Left ventricle myocardium superior (tissue), 1 donor: ENCODE data around the gene SEMA3B. TPM values are rescaled to one million over a fixed set of nuclear protein-coding genes. Genes with fewer than 3 reads are reported as not detected.
"Not testable (repeated sequence)": the region's sequence is repeated elsewhere in the genome, so short reads cannot be mapped to it uniquely, and the experiment has no call there.

ENCODE experiments used
- ATAC-seq: fragments of 200-7000 bp; cut with Tn5 transposase; one replicate; pipeline ENCODE4 v1.9.1; 2020; ENCODE audit warnings: mild to moderate bottlenecking, moderate library complexity
- DNase-seq: peaks from one replicate; pipeline ENCODE4 v3.0.0-alpha.2; 2020
- intact Hi-C: fragments of 100-400 bp; cut with micrococcal nuclease; formaldehyde crosslinking; loops from one replicate; pipeline ENCODE4 v1.11.0; 2022
- total RNA-seq: library from RNA; stranded (reverse); fragmentation: NEBNext Ultra II Directional; extraction: Animal tissue kit (Norgen Biotek cat#: 25700); gene quantifications from one replicate; pipeline ENCODE4 v1.2.1, GENCODE V29; 2021
- donor health status: DM: no; HTN: yes; CAD: no; lungs with severe emphysema.

SEMA3B gene
- total RNA-seq, 1 donor from 2014 or later, result 20.6 TPM

DNA sequence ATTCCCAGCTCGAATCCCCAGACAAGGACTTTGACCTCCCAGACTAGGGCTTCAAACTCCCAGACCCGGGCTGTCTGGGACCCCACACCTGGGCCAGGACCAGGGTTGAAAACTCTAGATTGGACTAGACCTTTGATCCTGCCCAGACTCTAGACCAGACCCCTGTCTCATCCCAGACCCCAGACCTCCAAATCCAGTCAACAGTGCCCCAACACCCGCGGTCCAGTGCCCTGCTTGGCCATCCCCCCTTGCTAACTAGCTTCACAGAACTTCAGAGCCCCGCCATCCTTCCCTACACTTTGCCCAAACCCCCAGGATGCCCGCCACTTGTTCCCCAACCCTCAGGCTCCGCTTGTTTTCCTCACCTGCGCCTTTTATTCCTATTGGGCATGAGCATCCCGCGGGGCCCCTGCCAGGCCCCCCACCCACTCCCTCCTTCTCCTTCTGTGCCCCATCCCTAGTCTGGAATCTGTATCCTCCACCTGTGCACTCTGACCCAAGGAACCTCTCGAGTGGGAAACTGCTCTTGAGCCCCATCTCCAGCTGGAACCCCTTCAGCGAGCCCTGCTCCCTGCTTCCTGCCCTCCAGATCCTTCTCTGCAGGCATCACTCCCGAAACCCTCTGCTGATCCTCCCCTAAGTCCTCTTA lies 32.3 kb upstream of the SEMA3B start:
- intact Hi-C loops, result no loop called here
- ATAC-seq, result no peak
- no peak for DNase-seq

DNA sequence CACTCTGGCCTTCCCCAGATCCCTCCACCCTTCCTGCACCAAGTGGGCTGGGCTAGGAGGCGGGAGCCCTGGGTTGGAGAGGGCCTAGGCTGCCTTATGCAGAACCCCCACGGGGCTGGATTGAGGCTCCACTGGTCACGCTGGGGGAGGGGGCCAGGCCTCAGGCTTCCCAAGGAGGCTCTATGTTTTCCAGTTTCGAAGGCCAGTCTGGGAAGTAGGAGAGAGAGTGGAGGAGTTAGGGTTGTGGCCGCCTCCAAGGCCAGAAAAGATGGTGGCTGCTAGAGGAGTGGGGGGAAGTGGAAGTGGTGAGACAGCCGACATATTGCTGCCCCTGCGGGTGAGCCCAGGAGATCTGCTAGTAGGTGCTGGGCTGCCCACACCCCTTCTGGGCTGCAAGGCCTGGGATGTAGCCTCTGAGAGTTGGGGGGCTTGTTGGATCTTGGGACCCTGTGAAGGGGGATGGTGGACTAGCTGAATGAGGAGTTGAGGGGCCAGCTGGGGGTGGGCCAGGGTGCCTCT lies 31.8 kb upstream of the SEMA3B start:
- intact Hi-C loops, result no loop called here
- ATAC-seq, result no peak
- DNase-seq, result peak; percentile 61

DNA sequence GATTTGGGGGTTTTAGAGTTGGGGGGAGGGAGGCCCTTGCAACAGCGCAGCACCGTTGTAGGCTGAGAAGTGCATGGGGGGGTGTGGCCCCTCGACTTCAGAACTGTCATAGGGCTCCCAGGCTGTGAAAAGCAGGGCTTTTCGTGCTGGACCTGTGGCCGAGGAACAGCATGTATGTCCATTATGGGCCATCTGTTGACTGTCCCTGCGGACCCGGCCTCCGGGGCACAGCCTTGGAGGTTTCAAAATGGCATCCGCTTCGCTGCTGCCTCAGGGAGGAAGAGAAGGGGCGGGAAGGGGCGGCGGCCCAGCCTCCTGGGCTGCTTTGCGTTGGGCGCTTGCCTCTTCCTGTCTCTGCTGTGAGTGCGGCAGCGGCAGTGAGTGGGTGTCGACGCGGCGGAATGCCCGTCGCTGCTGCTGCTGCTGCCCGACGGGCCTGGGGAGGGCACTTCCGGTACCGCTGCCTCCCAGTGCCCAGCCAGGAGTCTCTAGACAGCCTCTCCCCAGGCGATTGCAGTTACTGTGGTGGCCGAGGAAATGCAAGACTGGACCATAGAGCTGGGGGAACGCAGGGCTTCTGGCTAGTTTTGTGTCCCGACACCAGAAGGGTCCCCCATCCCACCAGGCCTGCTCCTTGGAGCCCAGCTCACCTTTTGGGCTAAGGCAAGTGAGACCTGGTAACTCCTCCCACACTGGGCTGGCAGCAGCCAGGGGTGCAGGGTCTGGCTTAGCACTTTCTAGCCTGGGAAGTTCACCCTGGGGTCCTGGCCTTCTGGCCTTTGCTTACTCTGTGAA lies 31.0 kb upstream of the SEMA3B start:
- peak; percentile 56 for ATAC-seq
- peak; percentile 93 for DNase-seq
- intact Hi-C loops, result no loop called here

DNA sequence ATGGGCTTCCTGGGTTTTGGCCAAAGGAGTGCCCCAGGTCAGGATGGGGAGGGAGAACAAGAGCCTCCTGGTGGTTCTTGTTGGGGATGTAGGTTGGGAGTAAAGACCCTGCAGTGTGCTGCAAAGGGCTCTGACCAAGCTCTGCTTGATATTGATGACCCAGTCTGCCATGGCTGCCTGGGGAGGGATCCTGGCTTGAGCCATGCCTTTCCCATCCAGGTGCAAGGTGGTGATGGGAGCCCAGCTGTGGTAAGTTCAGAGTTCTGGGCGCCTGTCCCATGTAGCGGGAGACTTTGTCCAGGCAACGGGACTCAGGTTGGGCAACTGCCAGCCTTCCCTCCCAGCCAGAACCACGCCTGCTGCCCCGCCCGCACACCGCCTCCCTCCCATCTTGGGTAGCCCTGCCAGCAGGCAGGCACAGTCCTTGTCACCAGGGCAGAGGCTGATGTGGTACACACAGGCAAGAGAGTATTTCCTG lies 30.4 kb upstream of the SEMA3B start:
- intact Hi-C loops, result no loop called here
- ATAC-seq (peak; percentile 54), DNase-seq (peak; percentile 93)

DNA sequence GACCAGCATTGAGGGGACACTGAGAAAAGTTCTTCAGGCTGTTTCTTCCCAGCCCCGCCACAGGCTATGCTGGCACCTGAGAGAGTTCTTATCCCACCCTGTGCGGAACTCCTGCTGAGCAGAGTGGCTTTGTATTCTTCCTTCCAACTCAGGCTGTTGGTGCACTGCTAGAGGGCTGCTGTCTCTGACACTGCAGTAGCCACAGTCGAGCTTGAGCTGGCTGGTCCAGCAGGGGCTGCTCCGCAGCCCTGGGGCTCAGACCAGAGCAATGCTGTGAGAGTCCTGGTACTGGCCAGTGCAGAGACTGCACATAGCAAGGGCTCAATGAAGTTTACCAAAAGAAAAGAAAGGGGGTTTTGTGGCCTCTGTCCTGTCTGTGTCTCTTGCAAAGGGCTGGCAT lies 29.3 kb upstream of the SEMA3B start:
- no peak for ATAC-seq
- no peak for DNase-seq
- intact Hi-C loops, result no loop called here

DNA sequence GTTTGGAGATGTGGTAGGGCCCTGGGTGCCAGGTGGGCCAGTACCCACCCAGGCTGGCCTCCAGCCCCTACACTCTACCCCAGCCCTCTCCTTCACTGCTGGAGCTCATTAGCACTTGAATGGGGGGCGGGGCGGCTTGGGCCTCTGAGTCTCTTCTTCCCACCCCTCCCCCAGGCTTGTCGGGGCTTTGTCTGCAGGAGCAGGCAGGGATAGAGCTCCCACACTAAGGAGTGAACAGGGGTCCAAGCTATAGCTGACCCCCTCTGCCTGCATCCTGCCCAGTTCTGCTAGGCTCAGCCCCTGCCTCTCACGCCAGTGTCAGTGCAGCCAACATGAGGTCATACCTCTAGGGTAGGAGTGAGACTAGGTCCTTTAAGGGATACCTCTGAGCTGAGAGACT lies 27.8 kb upstream of the SEMA3B start:
- no peak for ATAC-seq
- DNase-seq, result no peak
- intact Hi-C loops, result no loop called here

DNA sequence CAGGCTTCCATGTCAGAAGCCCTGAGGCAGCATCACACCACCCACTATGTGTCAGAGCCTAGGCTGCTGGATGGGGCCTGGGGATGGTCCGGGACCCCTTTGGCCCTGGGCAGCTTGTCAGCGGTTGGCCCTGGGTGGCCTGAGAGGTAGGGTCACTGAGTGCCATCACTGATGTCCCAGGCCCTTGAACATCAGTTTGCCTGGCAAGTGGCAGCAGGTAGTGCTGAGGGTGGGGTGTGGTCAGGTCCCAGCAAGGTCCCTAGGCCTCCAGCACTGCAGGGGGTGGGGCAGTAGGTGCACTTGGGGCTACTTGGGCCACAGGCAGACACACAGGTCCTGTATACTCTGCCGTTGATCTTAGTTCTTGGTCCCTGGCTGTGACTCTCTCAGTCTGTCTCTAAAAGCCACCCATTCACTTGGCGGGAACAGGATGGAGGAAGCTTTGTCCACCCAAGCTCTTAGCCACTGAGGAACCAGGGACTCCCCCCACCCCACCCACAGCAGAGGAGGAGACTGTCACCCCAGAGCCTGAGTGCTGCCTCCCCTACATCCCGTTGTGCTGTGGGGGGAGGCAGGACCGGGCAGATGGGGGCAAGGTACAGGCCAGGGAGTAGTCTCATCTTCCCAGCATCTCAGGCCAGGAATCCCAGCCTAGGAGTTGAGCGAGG lies 27.1 kb upstream of the SEMA3B start:
- ATAC-seq, result no peak
- no peak for DNase-seq
- intact Hi-C loops, result no loop called here

DNA sequence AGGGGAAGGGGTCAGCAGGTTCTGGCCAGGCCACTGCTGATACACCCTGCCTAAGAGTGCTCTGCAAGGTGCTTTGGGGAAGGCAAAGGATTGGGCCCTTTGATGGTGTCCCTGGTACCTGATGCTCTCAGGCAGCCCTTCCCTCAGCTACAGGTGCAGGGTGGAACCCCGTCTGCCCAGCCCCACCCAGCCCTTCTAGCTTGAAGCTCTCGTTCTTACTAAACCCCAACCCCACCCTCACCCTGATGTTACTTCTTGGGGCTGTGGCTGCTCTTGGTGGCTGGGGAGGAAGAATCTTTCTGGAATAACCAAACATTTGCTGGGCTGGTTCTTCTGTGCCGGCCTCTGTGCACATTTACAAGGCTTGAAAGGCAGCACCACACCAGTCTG lies 26.6 kb upstream of the SEMA3B start:
- intact Hi-C loops, result no loop called here
- DNase-seq, result no peak
- no peak for ATAC-seq

DNA sequence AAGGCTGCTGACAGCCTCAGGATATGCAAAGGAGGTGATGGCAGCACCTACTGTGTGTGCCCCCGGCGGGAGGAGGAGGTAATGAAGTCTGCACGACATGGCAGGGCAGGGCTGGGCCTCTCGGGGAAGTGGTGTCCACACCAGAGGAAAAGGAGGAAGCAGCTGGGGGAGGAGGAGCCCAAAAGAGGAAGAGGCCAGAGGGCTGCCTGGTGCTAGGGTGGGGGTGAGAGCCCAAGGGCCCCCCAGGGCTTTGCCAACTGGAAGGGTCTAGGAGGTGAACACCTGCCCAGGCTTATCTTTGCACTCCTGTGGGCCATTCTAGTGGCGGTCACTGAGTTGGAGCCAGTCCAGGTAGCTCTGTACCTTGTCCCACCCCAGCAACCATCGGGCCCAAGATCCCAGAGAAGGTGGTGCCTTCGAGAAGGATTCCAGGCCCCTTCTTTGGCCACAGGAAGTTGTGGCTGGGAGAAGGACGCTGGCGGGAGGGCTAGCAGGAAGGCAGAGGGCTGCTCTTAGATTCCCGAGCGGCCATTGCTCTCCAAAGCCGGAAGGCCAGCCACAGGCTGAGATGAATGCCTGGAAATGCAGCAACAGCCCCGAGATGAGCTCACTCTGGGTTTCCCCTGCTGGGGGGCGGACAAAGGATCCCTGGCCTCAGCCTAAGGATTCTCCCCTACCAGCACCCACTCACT lies 25.9 kb upstream of the SEMA3B start:
- intact Hi-C loops, result no loop called here
- DNase-seq, result peak; percentile 77
- peak; percentile 24 for ATAC-seq

DNA sequence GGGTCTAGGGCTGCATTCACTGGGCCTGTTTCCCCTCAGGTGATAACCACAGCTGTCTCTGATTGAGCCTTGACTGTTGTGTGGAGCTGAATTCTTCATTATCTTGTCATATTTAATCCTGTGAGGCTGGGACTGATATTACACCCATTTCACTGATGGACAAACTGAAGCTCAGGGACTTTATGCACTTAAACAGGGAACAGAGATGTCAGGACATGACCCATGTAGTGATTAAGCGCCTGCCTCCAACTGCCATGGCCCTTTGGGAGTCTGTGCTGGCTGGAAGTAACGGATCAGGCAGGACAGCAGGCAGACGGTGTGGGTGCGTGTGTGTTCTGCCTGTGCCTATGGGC lies 25.4 kb upstream of the SEMA3B start:
- ATAC-seq (no peak), DNase-seq (no peak)
- intact Hi-C loops, result no loop called here

DNA sequence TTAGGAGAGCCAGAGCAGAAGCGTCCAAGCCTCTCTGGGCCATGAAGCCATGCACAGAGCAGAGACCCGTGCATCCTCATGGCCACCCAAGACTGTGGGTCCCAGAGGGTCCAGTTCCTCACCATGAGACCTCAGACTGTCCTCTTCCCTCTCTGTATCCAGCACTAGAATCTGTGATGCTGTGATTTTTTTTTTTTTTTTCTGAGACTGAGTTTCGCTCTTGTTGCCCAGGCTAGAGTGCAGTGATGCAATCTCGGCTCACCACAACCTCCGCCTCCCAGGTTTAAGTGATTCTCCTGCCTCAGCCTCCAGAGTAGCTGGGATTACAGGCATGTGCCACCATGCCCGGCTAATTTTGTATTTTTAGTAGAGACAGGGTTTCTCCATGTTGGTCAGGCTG lies 24.1 kb upstream of the SEMA3B start:
- intact Hi-C loops, ATAC-seq, DNase-seq: not testable (repeated sequence)

DNA sequence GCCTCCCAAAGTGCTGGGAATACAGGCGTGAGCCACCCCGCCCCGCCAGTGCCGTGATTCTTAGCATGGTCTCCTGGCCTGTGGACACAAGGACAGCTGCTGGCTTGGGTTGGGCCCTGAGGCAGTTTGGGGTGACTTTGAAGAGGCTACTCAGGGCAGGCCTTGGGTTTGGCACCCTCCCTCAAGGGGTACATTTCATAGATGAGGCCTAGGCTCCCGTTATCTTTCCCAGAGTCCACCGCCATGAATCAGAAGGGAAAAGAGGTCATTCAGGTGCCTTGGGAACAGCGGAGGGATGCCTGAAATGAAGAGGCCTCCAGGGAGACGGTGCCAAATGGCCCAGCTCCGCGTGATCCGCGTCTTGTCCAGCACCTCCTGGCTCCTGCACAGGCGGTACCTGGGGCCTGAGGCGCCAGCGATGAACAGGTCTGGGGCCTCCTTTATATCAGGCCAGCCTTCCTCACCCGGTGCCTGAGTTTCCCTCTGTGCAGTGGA lies 23.6 kb upstream of the SEMA3B start:
- intact Hi-C loops, result no loop called here
- ATAC-seq (no peak), DNase-seq (no peak)

DNA sequence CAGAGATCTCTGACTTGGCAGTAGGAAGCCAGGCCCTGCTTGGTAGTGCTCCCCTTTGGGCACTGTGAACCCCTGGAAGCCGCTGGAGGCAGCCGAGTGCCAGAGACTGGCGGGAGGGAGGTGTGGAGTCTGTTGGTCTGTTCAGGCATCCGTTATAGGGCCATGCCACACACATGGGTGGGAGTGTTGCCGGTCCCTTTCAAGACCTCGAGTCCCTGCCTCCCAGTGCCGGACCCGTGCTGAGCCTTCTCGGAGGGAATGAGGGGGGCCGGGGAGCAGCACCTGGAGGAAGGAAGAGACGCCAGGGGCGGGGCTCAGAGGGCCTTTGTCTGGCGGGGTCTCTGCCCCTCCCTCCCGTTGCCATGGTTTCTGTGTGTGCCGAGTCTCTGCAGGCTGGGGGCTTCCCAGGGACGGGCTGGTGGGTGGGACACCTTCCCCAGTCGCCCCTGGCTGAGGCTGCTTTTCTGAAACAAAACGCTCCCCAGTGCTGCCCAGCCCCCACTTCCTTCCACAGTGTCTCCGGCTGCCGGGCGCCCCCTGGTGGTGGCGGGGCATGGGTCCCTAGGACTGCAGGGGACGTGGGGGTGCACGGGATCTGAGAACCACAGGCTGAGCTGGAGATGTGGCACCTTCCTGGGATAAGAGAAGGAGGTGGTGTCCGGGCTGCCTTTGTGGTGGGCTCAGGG lies 23.0 kb upstream of the SEMA3B start:
- peak; percentile 95 for DNase-seq
- intact Hi-C loops, result no loop called here
- peak; percentile 78 for ATAC-seq

DNA sequence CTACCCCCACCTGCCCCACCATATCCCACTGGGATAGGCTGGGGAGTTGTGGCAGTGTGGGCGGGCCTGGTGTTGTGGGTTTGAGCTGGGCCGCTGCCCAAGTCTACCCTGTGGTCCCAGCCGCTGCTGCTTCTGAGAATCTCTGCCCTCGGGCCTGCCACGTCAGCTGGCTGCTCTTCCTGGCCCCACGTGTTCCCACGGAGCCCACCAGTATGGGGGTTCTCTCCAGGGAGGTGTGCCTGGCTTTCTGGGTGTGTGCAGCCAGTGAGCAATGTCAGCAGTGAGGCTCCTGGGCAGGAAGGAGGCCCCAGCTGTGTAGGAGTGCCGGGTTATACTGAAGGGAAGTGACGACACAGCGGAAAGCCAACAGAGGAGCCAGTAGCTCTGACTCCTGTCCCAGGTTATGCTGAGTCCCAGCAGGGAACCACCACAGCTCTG lies 22.4 kb upstream of the SEMA3B start:
- DNase-seq, result no peak
- peak; percentile 34 for ATAC-seq
- intact Hi-C loops, result no loop called here

DNA sequence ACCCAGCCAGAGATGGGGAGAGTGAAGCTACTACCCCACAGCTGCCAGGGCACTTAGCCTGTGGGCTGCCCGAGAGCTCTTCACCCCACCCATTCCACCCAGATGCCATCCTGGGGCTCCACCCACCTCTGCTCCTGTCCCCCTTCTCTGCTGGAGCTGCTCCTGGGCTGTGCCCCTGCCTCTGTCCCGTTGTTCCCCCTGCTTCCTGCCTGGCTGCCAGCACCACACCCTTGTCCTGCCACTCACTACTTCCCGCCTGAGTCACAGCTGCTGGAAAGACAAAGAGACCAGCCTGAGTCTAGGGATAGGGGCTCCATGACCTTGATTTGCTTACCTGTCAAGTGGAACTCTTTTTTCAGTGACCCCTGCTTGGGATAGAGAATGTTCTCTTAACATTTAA lies 20.6 kb upstream of the SEMA3B start:
- DNase-seq (peak; percentile 70), ATAC-seq (peak; percentile 39)
- intact Hi-C loops, result no loop called here

DNA sequence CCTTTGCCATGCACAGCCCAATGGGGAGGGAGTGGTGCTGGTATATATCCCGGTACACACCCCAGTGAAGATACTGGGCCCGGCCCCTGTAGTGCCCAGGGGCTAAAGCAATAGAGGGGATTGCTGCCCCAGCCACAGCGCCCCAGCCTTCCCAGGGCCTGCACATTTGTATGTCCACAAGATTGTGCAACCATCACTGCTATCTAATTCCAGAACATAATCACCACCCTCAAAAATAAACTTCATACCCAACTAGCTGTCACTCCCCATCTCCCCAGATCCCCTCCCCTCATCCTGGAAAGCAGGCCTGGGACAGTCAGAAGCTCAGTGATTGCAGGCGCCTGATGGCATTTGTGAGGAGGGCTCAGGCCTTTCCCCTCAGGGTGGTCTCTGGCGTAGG lies 19.5 kb upstream of the SEMA3B start:
- DNase-seq, result no peak
- ATAC-seq, result no peak
- intact Hi-C loops, result no loop called here

DNA sequence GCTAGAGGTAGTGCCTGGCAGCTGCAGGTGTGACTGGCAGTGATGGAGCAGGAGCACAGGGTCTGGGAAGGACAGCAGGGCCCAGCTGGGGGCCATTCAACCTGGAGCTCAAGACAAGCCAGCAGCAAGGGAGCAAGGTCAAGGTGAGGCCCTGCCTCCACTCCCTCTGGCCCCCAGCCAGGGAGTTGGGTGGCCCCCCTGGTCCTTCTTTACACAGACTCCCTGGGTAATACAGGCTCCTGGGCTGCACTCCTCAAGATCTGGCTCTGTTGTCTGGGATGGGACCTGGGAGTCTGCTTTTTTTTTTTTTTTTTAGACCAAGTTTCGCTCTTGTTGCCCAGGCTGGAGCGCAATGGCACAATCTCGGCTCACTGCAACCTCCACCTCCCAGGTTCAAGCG lies 18.4 kb upstream of the SEMA3B start:
- DNase-seq (no peak), ATAC-seq (no peak)
- intact Hi-C loops, result no loop called here

DNA sequence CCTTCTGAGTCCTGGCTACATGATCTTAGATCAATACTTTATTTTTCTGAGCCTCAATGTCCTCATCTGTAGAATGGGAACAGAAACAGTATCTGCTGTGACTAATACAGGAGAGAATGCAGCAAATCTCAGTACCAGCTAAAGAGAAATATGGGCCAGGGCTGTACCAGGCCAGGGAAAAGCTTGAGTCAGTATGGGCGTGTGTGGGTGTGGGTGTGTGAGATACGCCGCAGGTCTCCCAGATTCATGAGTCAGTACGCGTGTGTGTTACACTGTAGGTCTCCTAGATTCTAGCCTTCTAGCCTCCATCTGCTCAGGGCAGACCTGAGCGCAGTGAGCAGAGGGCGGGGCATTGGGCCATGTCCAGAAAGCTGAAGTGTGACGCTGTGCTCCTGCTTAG lies 17.7 kb upstream of the SEMA3B start:
- DNase-seq (no peak), ATAC-seq (no peak)
- intact Hi-C loops, result no loop called here
